ENCODE results near the gene ZCWPW1.
"Not testable (repeated sequence)": the region's sequence is repeated elsewhere in the genome, so short reads cannot be mapped to it uniquely, and the experiment has no call there.

Gene ZCWPW1

DNA sequence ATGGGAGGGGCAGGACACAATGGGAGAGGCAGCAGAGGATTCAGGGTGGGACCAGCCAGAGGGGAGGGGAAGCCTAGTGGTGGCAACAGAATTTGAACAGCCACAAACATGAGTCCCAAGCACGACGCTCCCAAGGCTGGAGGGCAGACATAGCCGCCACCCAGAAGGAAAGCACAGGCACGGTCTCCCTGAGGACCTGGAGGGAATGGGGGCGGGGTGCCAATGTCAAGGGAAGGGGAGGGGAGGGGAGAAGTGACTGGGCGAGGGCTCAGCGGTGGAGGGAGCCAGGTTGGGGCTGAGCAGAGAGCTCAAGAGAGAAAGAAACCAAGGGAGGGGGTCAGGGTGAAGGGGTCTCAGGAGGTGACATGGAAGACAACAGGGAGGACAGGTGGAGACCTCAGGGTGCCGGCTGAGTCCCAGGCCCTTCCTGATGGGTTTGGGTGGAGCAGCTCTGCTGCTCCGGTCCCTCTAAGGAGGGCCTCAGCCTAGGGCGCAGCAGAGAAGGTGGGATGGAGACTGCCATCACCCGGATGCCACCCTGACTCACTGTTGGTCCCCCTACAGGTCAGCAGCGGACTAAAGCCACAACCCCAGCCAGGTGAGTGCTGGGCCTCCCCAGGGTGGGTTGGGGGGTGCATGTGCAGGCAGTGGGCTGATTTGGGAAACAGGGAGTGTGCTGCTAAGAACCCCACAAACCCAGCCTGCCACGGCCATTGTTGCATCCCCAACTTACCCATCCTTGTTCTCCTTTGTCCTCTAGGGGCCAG, 31.0 kb downstream of the ZCWPW1 start:
- DNase-seq: no peak

DNA sequence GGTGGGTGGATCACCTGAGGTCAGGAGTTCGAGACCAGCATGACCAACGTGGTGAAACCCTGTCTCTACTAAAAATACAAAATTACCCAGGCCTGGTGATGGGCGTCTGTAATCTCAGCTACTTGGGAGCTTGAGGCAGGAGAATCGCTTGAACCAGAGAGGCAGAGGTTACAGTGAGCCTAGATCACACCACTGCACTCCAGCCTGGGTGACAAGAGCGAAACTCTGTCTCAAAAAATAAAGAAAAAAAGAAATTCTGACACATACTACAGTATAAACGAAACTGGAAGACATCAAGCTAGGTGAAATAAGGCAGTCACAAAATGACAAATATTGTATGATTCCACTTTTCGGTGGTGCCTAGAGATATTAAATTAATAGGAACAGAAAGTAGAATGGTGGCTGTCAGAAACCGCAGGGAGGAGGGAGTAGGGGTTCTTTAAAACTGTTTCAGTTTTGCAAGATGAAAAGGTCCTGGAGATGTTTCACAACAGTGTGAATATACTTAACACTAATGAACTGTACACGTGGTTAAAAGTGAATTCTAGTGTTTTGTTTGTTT, 32.0 kb downstream of the ZCWPW1 start:
- peak in 1 of 2 donors; percentile 40 for DNase-seq

DNA sequence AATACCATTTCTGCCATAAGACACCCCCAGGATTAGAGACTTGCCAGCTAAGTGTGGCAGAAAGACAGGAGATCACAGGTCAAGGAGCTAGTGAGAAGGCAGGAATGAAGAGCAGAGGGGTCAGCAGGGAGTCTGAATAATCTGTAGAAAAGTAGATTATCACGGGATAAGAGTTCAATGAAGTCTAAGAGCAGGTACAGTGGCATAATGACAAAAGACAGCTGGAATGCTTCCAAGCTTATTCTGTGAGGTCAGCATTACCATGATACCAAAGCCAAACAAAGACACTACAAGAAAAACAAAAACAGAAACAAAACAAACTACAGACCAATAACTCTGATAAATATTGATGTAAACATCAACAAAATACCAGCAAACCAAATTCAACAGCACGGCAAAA, 34.4 kb downstream of the ZCWPW1 start:
- DNase-seq: no peak

DNA sequence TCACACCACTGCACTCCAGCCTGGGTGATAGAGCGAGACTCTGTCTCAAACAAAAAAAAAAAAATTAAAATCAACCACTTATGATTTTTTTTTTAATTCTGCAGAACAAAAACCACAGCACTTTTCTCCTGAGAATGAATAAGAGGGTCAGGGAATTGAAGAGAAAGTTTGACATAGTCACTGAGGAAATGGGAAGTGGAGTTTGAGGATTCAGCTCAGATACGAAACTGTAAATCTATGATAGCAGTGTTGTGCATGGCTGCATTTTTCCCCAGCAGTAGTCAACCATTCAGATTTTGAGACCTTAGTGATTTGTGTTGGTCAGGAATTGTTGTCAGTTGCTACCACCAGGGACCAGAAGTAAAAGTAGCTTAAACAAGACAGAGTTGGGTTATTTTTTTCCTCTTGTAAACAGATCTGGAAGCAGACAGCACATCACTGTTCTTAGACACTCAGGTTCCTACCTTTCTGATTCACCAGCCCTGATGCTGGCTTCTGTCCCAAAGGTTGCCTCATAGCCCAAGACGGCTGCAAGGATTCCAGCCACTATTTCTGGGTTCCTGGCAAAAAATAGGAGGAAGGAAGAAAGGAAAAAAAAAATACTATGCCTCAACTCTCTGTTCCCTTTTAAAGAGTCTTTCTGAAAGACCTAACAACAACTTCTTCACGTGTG, 35.1 kb downstream of the ZCWPW1 start:
- no peak for DNase-seq

DNA sequence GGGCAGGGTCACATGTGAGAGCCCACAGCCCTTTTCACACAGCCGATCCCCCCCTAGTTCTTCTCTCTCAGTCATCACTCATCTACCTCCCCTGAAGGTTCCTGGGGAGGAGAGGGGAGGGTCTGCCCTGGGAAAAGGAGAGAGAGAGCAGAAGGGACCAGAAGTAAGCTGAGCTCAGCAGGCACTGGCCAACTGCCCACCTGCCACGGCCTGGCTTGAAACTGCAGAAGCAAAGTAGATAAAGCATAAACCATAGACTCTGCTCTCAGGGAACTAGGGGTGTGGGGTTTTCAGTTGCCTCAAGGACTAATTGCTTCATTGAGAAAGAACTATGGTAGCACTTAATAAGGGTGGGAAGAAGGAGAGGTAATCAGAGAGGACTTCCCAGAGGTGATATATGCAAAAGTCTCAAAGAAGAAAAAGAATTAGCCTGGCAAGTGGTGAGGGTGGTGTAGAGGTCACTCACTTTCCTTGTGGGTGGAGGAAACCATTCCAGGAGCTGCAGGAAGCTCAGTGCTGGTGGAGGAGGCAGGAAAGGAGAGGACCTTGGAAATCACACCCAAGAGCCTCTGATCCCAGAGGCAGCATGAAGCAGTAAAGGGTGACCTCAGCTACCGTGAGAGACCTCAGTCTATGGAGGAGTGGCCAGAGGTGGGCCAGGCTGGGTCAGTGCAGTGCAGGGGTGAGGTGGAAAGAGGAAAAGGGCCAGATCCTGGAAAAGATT, 38.1 kb downstream of the ZCWPW1 start:
- no peak for DNase-seq

DNA sequence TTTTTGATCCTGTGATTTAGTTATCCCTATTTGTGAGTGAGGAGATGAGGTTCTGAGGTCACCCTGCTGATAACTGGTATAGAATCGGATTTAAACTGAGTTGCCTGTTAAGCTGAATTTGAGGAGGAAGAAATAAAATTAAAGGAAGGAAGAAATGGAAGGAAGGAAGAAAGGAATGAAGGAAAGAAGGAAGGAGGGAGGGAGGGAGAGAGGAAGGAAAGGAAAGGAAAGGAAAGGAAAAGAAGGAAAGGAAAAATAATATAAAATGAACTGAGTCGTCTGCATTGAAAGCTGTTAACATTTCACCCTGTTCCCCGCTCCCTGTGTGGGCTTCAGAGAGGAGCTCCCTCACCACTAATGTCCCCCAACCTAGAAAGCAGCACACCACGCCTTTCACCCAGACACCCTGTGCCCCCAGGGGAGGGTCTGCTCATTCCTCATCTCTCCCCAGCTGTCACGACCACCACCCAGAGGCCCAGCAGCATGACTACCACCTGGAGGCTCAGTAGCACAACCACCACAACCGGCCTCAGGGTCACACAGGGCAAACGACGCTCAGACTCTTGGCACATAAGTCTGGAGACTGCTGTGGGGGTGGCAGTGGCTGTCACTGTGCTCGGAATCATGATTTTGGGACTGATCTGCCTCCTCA, 38.9 kb downstream of the ZCWPW1 start:
- DNase-seq: no peak

DNA sequence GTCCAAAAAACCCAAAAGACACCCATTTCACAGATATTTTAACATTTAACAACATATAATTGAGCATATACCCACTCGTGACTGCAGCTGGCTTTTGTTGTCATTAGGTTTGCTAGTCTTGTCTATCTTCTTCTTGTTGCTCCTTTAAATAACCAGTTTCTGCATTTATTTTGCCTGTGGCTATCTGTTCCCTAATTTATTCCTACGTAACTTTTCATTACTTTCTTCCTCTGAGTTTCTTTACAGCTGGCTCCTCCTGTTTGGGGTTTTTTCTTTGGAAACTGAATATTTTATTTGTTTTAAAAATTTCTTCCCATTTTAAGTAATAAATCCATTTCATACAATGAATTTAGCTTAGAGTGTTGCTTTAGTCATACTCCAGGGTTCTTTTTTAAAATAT, 40.8 kb downstream of the ZCWPW1 start:
- no peak for DNase-seq

DNA sequence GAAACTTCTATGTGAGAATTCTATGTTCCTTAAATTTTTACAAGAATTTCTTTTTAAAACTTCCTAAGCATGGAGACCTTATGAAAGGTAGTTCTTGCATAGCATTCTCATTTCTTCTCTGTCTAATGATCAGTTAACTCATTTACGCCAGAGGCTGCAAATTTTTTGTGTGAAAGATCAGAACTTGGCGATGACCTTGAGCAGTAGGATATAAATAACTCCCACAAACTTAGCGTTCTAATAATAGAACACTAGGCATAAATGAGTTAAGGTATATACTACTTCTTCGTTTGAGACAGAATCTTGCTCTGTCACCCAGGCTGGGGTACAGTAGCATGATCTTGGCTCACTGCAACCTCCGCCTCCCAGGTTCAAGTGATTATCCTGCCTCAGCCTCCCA, 41.6 kb downstream of the ZCWPW1 start:
- DNase-seq: no peak

DNA sequence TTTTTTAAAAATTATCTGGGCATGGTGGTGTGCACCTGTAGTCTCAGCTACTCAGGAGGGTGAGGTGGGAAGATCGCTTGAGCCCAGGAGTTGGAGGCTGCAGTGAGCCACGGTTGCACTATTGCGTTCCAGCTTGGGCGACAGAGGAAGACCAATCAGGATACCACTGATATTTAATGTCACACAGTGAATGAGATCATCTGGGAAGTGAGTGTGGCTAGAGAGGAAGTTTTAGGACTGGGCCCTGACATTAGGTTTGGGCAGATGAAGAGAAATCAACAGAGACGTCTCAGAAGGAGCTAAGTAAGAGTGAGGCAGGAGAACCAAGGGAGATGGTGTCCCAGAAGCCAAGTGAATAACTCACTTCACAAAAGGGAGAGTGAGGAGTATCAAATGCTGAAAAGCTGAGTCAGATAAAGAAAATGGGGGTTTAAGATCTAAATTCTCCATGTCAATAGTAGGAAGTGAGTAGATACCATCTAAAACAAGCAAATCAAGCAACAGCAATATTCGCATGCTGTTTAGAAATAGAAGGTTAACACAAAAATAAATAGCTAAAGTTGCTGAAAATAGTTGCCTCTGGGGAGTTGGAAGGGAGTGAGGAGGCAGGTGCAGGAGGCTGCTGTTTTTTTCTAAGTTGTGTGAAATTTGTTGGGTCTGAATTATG, 43.7 kb downstream of the ZCWPW1 start:
- no peak for DNase-seq

DNA sequence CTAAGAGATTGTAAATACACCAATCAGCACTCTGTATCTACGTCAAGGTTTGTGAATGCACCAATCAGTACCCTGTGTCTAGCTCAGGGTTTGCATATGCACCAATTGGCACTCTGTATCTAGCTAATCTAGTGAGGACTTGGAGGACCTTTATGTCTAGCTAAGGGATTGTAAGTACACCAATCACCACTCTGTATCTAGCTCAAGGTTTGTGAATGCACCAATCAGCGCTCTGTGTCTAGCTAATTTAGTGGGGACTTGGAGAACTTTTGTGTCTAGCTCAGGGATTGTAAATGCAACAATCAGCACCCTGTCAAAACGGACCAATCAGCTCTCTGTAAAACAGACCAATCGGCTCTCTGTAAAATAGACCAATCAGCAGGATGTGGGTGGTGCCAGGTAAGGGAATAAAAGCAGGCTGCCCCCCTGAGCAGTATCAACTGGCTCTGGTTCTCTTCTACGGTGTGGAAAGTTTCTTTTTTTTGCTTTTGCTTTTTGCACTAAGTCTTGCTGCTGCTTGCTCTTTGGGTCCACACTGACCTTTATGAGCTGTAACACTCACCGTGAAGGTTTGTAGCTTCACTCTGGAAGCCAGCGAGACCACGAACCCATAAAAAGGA, 46.2 kb downstream of the ZCWPW1 start:
- DNase-seq: not testable (repeated sequence)

DNA sequence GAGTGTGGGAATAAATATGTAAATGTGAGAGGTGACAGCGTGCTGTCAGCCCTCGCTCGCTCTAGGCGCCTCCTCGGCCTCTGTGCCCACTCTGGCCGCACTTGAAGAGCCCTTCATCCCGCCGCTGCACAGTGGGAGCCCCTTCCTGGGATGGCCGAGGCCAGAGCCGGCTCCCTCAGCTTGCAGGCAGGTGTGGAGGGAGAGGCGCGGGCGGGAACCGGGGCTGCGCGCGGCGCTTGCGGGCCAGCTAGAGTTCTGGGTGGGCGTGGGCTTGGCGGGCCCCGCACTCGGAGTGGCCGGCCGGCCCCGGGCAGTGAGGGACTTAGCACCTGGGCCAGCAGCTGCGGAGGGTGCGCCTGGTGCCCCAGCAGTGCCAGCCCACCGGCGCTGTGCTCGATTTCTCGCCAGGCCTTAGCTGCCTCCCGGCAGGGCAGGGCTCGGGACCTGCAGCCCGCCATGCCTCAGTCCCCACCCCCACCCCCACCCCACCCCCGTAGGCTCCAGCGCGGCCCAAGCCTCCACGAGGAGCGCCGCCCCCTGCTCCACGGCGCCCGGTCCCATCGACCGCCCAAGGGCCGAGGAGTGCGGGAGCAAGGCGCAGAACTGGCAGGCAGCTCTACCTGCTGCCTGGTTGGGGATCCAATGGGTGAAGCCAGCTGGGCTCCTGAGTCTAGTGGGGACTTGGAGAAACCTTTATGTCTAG, 46.8 kb downstream of the ZCWPW1 start:
- DNase-seq: not testable (repeated sequence)

DNA sequence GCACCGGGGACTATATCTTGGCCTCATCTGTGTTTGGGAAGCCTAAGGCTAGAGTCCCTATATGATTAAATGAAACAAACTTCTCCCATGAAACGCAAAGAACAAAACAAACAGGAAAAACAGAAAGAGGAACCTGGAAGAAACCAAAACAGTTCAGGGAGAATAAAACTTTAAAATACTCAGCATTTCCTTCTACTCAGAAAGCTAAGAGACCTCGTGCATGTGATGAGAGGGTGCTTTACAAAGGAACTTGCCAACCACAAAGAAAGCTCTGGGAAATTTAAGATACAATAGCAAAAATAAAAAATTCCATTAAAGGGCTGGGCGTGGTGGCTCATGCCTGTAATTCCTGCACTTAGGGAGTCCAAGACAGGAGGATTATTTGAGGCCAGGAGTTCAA, 48.3 kb downstream of the ZCWPW1 start:
- no peak for DNase-seq

DNA sequence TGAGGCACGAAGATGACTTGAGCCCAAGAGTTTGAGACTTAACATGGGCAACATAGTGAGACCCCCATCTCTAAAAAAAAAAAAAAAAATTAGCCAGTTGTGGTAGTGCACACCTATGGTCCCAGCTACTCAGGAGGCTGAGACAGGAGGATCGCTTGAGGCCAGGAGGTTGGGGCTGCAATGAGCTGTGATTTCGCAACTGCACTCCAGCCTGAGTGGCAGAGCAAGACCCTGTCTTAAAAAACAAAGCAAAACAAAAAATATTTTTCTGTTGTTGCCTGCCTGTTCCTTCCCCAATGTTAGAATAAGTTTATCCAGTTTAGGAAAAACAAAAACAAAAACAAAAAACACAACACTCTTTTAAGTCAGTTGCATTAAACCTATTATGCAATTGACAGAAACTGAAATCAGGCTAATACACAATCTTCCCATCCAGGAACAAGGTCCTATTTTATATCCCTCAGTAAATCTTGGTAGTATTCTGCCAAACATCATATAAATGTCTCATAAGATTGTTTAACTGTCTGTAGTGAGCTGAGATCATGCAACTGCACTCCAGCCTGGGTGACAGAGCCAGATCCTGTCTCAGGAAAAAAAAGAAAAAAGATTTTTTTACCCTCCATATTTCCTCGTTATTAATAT, 50.3 kb downstream of the ZCWPW1 start:
- no peak for DNase-seq

DNA sequence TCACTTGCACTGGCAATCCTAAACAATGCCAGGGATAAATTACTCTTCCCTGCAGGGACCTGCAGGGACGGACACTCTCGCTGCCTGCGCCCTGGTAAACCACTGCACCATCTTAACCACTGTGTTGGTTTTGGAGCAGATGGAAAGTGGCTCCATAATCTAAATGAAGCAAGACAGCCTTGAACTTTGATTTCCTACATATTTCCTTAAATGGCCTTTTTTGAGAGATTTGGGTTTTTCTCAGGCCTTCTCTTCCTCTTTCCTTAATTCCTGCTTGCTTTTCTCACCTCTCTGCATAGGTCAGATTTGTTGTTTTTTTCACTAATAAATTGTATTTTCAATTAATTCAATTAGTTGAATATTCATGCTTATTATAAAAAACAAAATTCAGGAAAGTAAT, 52.4 kb downstream of the ZCWPW1 start:
- DNase-seq: no peak

DNA sequence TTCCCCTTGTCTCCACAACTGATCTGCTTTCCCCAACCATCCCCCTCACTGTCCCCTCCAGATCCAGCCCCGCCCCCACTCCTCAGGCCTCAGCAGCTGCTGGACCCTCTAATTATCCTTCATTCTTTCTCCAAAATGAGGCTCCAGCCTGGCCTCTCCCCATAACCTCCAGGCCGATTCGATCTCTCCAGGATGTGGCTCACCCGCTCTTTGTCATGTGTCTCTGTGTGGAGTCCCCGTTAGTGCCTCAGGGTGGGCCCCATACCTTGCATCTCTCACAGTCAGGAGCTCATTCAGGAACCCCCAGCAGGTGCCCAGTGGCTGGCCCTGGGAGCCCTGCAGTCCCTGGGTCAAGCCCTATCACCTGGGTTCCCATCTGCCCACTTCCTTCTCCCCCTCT, 53.9 kb downstream of the ZCWPW1 start:
- no peak for DNase-seq

DNA sequence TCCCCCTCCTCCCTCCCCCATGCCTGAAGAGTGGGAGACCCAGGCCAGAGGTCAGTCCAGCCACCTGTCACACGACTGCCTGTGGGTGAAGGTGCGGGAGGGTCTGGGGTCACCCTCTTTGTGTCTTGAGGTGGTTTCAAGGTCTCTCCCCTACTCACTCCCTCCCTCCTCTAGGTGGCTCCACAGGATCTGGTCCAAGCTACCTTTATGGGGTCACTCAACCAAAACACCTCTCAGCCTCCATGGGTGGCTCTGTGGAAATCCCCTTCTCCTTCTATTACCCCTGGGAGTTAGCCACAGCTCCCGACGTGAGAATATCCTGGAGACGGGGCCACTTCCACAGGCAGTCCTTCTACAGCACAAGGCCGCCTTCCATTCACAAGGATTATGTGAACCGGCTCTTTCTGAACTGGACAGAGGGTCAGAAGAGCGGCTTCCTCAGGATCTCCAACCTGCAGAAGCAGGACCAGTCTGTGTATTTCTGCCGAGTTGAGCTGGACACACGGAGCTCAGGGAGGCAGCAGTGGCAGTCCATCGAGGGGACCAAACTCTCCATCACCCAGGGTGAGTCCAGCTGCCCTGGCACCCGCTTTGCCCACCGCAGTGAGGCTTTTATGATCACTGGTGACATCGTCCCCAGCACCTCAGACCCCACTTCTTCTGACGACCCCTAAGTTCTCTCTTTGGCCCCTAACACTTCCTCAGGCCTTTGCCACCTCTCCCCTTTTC, 54.5 kb downstream of the ZCWPW1 start:
- DNase-seq: not testable (repeated sequence)

DNA sequence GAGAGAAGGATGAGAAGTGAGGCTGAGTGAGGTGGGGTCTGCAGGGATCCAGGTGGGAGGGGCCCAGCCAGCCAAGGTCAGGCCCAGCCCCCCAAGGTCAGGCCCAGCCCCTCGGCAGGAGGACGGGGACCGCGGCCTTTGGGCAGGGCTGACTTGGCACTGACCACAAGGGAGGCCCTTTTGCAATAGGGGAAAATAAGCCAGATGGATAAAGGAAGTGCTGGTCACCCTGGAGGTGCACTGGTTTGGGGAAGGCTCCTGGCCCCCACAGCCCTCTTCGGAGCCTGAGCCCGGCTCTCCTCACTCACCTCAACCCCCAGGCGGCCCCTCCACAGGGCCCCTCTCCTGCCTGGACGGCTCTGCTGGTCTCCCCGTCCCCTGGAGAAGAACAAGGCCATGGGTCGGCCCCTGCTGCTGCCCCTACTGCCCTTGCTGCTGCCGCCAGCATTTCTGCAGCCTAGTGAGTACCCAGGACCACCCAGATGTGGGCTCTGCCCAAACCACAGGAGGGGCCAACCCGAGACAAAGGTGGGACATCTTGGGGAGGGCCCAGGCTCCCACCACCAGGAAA, 55.2 kb downstream of the ZCWPW1 start, which contains the start of gene PILRA:
Gene PILRA, plus strand, starts transcription at position 227 of the 571 bp plus-strand sequence. Its CDS starts 170 bp downstream, at position 397.
- no peak for DNase-seq

DNA sequence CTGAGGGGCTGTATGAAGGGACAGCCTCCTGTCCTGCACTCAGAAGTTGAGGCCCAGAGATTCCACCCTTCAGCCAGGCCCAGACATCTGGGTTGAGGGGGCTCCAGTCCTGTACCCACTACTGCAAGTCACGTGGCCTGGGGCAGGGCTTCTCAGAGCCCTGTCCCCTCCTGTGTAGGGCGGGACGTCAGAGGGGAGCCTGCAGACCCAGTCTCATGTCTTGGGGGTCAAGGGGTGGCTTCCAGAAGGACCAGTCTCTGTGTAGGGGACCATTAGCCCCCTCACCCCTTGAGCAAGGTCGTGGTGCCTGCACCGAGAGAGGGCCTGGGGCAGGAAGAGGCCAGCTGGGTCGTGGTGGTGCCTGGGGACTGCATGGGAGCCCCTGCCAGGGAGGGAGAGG, 55.8 kb downstream of the ZCWPW1 start:
- no peak for DNase-seq

DNA sequence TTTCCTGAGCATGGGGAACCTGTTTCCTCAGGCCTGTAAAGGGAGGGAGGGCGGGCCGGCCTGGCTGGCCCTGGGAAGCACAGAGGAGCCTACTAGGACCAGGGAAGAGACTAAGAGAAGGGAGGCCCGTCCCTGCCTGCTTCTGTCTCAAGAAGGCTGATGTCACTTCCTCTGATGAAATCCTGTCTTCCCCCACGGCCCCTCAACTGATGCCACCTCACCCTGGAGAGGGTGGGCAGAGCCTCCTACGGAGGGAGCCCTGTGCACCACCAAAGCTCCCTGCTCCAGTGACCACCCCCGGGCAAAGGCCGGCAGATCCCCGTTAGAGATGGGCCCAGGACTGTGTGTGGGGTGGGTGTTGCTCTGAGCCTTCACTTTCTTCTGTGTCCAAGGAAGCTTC, 56.2 kb downstream of the ZCWPW1 start:
- no peak for DNase-seq

Measured in stimulated activated CD4-positive, alpha-beta T cell treated with anti-CD3 and anti-CD28 coated beads, Interleukin-2, amount 100 ng/mL, for 48 hours (primary cell).